ENCODE results near the gene INVS. TPM values are rescaled to one million over a fixed set of nuclear protein-coding genes. Genes with fewer than 3 reads are reported as not detected.
"Not testable (repeated sequence)": the region's sequence is repeated elsewhere in the genome, so short reads cannot be mapped to it uniquely, and the experiment has no call there.

The INVS gene
- total RNA-seq, 1 donor from 2014 or later, result 34.0 TPM

- DNase-seq (no peak), ATAC-seq (ENCODE audit: low read depth) (no peak)
- POLR2A ChIA-PET, result no interaction called here
- H3K9me3 Mint-ChIP-seq, result no peaks in the 10 kb centered on the region
- intact Hi-C loops (cut with micrococcal nuclease), result no loop called here
- no peaks in the 10 kb centered on the region for H3K27me3 Mint-ChIP-seq
- H3K4me1 Mint-ChIP-seq, result peaks cover 68% of the 10 kb centered on the region
- CTCF ChIA-PET, result no interaction called here
- no peak overlapping the region for H3K27ac Mint-ChIP-seq
- peaks cover 19% of the 10 kb centered on the region for H3K36me3 Mint-ChIP-seq (ENCODE audit: low read depth)
- no peak for TF ChIP-seq CTCF (IDR thresholded peaks at IDR 0.05)
- no peak overlapping the region for H3K4me3 Mint-ChIP-seq
These were observed 24.9 kb upstream of the INVS start for GRCh38 chr9:100074093-100074492.

- H3K4me3 Mint-ChIP-seq, result no peak overlapping the region
- DNase-seq (no peak), ATAC-seq (ENCODE audit: low read depth) (no peak)
- H3K9me3 Mint-ChIP-seq, result no peaks in the 10 kb centered on the region
- H3K4me1 Mint-ChIP-seq, result peaks cover 73% of the 10 kb centered on the region
- H3K36me3 Mint-ChIP-seq (ENCODE audit: low read depth), result peaks cover 20% of the 10 kb centered on the region
- intact Hi-C loops (cut with micrococcal nuclease), result no loop called here
- CTCF ChIA-PET, result no interaction called here
- no peak overlapping the region for H3K27ac Mint-ChIP-seq
- H3K27me3 Mint-ChIP-seq, result no peaks in the 10 kb centered on the region
- no peak for TF ChIP-seq CTCF (IDR thresholded peaks at IDR 0.05)
- POLR2A ChIA-PET, result no interaction called here
These were observed 24.1 kb upstream of the INVS start for GRCh38 chr9:100074989-100075388.

GRCh38 chr9:100076256-100076655, 22.8 kb upstream of the INVS start:
- DNase-seq; CTCF ChIA-PET; ATAC-seq (ENCODE audit: low read depth); H3K27ac Mint-ChIP-seq; POLR2A ChIA-PET; H3K4me3 Mint-ChIP-seq; H3K27me3 Mint-ChIP-seq; H3K9me3 Mint-ChIP-seq; intact Hi-C loops (cut with micrococcal nuclease): not testable (repeated sequence)
- H3K4me1 Mint-ChIP-seq, result peaks cover 72% of the 10 kb centered on the region
- peaks cover 20% of the 10 kb centered on the region for H3K36me3 Mint-ChIP-seq (ENCODE audit: low read depth)

- intact Hi-C loops (cut with micrococcal nuclease), result loop anchor here (1.0 to 5.0 kb wide), 2 partner anchors 23 to 35 kb away; no protein-coding TSS in a partner anchor
- no peaks in the 10 kb centered on the region for H3K27me3 Mint-ChIP-seq
- ChIA-PET CTCF (no interaction called here), POLR2A (interaction anchor here (1.0 kb wide), 1 partner anchor 261 kb away, joined by 5 read pairs; the partner anchor contains the start of gene NR4A3)
- H3K27ac Mint-ChIP-seq, result peak overlapping the region; percentile 94
- DNase-seq, result no peak
- no peak for ATAC-seq (ENCODE audit: low read depth)
- peak overlapping the region; percentile 86 for H3K4me3 Mint-ChIP-seq
- H3K9me3 Mint-ChIP-seq, result no peaks in the 10 kb centered on the region
- peaks cover 5% of the 10 kb centered on the region for H3K36me3 Mint-ChIP-seq (ENCODE audit: low read depth)
- no peak for TF ChIP-seq CTCF (IDR thresholded peaks at IDR 0.05)
- peaks cover 88% of the 10 kb centered on the region for H3K4me1 Mint-ChIP-seq
These were observed 16.3 kb upstream of the INVS start for GRCh38 chr9:100082782-100083181.

- Mint-ChIP-seq H3K4me3 (peak overlapping the region; percentile 86), H3K27me3 (no peaks in the 10 kb centered on the region), H3K27ac (peak overlapping the region; percentile 94), H3K4me1 (peaks cover 92% of the 10 kb centered on the region), H3K9me3 (no peaks in the 10 kb centered on the region), H3K36me3 (ENCODE audit: low read depth) (peaks cover 5% of the 10 kb centered on the region)
- ChIA-PET CTCF (no interaction called here), POLR2A (interaction anchor here (1.0 to 2.1 kb wide), 3 partner anchors 10 to 262 kb away, joined by 5 to 10 read pairs (median 8); partner anchors contain the start of genes ERP44, INVS and NR4A3)
- peak; percentile 35 for ATAC-seq (ENCODE audit: low read depth)
- no peak for TF ChIP-seq CTCF (IDR thresholded peaks at IDR 0.05)
- intact Hi-C loops (cut with micrococcal nuclease), result loop anchor here (1.0 to 5.0 kb wide), 6 partner anchors 16 to 847 kb away; partner anchors contain the start of gene INVS
- no peak for DNase-seq
These were observed 15.5 kb upstream of the INVS start for GRCh38 chr9:100083448-100084127.
